Stimulated activated CD8-positive, alpha-beta memory T cell treated with anti-CD3 and anti-CD28 coated beads, Interleukin-2, amount 100 ng/mL, for 48 hours (primary cell): ENCODE measurements around the gene TNNT1.
"Not testable (repeated sequence)": the region's sequence is repeated elsewhere in the genome, so short reads cannot be mapped to it uniquely, and the experiment has no call there.

ENCODE experiments used
- DNase-seq, 2 donors: peaks; one replicate each; pipeline ENCODE4 v3.0.0-alpha.2; 2020; ENCODE audit warnings: low read depth in 2 of 2

Gene TNNT1

GRCh38 chr19:55109527-55110291 lies 39.3 kb downstream of the TNNT1 start:
- DNase-seq = no peak

DNA sequence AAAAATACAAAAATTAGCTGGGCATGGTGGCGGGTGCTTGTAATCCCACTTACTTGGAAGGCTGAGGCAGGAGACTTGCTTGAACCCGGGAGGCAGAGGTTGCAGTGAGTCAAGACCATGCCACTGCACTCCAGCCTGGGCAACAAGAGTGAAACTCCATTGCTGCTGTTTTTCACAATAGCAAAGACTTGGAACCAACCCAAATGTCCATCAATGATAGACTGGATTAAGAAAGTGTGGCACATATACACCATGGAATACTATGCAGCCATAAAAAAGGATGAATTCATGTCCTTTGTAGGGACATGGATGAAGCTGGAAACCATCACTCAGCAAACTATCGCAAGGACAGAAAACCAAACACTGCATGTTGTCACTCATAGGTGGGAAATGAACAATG lies 41.8 kb downstream of the TNNT1 start:
- DNase-seq = not testable (repeated sequence)

DNA sequence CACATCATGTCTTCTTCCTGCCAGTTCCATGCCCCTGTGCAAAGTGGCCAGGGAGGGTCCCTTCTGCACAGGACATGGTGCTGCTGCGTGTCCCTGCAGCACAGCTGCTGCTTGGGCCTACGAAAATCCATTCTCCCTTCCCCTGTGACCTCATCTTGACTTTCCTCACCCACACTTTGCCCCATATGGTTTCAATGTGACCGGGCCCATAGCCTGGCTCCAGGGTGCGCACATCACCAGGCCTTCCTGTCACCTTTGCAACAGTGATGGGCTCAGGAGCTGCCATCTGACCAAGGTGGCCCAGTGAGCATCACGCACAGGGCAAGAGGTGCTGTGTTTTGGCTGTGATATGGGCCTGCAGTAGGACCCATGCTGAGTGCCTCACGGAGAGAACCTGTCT lies 42.4 kb downstream of the TNNT1 start:
- no peak for DNase-seq

DNA sequence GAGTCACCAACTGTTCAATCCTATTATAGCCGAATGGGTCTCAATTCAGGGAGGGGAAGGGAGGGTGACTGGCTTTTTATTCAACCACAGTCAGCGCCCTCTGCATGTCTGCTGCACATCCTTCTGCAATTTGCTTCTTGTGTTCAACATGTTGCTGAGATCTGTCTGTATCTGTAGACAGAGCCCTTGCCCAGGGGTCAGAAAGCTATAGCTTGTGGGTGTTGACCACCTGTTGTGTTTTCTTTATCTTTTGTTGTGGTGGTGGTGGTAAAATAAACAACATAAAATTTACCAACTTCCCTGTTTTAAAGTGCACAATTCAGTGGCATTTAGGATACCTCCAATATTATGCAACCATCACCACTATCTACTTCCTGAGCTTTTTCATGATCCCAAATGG lies 43.8 kb downstream of the TNNT1 start:
- DNase-seq = no peak

- DNase-seq = no peak
These were observed 45.8 kb downstream of the TNNT1 start for GRCh38 chr19:55103190-55103589.

- DNase-seq = no peak
These were observed 47.7 kb downstream of the TNNT1 start for GRCh38 chr19:55101261-55101660.

- no peak for DNase-seq
These were observed 49.2 kb downstream of the TNNT1 start for GRCh38 chr19:55099557-55100506.

DNA sequence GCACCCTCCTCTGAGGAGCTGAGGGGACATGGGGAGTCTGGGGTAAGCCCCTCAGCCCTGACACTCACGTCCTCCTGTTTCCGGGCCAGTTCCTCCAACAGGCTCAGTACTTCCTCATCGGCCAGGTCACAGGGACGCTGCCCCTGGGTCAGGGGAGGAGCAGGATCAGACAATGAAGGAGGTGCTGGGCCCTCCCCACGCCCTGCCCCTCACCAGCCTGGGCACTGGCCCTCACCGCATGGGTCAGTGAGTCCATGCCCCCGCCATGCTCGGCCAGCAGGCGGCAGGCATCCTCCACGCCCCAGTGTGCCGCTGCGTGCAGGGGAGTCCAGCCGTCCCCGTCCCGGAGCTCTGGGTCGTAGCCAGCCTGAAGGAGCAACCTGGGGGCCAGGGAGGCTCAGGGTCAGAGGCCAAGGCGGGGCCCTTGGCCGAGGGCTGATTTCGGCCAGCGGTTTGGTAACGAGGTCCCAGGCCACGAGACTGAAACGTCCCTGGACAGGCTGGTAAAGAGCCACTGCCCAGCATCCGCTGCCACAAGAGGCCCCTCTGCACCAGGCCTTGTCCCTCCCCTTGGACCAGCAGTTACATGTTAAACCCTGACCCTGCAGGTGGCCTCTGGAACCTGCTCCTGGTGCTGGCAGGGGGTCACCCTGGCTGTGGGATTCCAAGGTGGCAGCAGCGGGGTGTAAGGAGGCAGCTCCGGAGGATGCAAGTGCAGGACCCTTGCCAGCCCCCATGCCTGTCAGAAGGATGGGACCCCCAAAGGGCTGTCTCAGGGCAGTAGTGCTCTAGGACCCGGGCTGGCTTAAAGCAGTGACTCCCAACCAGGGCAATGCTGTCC lies 50.1 kb downstream of the TNNT1 start:
- no peak for DNase-seq

DNA sequence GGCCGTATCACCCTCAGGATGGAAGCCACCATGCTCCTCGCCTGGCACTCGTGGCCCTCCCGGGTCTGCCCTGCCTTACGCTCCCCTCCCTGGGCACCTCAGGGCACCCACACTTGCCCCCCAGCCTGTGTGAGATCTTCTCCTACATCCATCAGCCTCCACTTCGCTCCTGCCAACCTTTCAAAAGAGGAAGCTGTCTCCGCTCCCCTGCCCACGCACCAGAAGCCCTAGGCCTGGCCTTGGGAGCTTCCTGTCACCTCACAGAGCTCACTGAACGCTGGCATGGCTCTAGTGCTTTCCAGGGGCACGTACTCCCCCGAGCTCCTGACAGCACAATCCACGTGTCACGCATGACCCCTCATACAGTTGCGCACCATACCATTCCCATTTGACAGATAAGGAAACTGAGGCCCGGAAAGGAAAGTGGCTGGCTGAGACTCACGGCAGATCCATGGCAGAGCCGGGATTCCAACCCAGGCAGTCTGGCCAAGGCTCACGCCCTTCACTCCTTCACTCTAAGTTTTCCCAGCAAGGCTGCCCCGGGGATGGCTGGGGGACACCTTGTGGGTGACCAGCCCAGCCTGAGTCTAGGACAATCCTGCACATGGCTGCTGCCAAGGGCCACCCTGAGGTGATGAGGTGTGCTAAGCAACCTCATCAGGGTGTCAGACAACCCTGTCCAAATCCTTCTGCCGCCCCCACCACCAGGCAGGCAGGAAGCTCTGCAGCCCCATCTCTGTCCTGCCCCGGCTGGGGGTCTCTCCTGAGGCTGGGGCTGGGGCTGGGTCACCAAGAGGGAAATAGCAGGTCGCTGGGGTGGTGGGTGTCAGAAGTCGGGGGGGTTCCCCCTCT lies 50.9 kb downstream of the TNNT1 start:
- DNase-seq = no peak

- no peak for DNase-seq
These were observed 52.8 kb downstream of the TNNT1 start for GRCh38 chr19:55096061-55096701.

DNA sequence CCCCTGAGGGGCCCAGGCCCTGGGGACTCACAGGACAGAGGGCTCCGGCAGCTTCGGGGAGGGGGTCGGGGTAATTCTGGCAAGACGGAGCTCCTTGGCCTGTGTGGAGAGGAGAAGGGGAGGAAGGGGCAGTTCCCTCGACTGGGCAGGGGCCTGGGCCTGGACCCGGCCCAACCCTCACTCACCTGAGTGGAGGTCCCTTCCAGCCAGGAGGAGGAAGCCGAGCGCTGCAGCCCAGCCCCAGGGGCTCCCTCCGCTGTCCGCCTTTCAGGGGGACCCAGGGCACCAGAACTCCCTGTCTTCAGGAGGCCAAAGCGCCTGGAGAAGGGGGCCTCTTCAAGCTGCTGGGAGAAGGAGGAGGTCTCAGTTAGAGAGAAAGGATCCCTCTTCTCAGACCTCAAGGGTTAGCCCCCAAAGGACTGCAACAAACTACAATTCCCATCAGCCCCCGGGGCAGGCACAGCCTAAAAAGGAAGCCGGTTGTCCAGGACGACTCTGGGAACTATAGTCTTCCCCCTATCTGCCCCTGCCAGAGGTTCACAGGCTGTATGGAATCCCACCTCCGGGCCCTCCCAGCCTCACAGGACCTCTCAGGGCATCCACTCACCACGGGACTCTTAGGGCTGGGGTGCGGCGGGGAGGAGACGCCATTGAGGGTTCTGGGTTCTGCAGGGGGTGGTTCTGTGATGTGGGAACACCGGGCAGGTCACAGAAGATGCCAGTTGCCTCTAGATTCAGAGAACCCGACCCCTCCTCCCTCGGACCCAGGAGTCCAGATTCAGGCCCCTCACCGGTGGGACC lies 53.5 kb downstream of the TNNT1 start:
- no peak for DNase-seq

GRCh38 chr19:55094456-55095259 lies 54.3 kb downstream of the TNNT1 start:
- no peak for DNase-seq

- no peak for DNase-seq
These were observed 56.3 kb downstream of the TNNT1 start for GRCh38 chr19:55092423-55093318.

- DNase-seq = no peak
These were observed 57.1 kb downstream of the TNNT1 start for GRCh38 chr19:55091955-55092354.

DNA sequence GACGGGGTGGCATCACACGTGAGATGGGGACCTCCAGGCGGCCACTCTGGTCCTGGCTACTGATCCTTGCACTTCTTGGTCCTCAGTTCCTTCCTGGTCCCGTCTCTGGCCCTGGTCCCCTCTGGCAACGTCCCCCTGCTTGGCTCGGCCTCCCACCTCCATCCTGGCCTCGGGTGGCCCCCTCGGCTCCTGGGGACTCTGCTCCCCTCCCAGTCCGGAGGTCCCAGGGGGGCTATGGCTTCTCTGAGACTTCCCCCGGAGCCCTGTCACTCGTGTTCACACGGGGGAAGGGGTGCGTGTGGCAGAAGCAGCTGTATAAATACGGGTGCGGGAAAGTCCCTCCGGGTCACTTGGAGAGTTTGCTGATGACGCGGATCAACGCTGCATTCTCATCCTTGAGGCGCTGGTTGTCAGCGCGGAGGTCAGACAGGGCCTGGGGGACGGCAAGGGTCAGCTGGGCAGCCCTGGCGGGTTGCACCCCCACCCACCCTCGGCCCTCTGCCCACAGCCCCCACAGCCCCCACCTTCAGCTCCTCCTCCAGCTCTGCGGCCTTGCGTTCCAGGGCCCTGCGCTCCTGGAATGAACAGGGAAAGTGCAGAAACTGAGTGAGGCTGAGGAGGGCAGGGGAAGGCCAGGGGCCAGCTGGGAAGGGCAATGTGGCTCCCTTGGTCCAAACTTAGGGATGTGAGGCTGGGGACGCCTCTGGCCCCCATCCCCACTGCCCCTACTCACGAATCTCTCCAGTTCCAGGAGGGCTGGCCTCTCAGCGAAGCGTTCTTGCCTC lies 57.7 kb downstream of the TNNT1 start:
- DNase-seq = no peak

GRCh38 chr19:55090564-55090963 lies 58.4 kb downstream of the TNNT1 start:
- no peak for DNase-seq

DNA sequence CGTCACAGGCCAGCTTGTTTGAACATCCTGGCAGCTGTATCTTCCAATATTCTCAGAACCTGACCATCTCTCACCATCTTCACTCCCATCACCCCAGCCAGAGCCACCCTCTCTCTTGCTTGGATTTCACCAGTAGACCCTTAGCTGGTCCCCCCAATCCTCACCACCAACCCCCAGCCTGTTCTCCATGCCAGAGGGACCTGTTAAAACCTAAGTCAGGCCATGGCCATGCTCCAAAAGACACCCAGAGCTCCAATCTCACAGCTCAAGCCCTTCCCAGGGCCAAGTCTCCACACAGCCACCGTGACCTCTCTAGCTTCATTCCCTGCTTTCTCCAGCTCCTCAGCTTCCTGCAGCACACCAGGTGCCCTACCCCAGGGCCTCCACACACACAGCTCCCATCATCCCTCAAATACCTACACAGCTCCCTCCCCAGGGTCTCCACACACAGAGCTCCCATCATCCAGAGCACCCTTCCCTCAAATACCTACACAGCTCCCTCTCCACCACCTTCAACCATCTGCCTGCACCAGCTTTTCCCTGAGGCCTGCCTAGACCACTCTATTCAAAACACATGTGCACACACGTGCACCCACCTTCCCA lies 59.6 kb downstream of the TNNT1 start:
- DNase-seq = no peak
